Rectal smooth muscle tissue (tissue), 1 donor: ENCODE results near the gene ITGA3.

Source experiments
- H3K27ac ChIP-seq: one replicate; pipeline ENCODE4 v1.7.0; 2013; ENCODE audit warnings: low read depth, low read length, inconsistent platforms
- H3K27me3 ChIP-seq: one replicate; pipeline ENCODE4 v1.7.0; 2013; ENCODE audit warnings: low read length; ENCODE audit not compliant: control insufficient read depth, insufficient read depth
- H3K36me3 ChIP-seq: one replicate; pipeline ENCODE4 v1.7.0; 2013; ENCODE audit warnings: low read length; ENCODE audit not compliant: control insufficient read depth, insufficient read depth
- H3K4me1 ChIP-seq: one replicate; pipeline ENCODE4 v1.7.0; 2013; ENCODE audit warnings: low read length; ENCODE audit not compliant: control insufficient read depth, insufficient read depth
- H3K4me3 ChIP-seq: one replicate; pipeline ENCODE4 v1.7.0; 2013; ENCODE audit warnings: low read length
- H3K9ac ChIP-seq: one replicate; pipeline ENCODE4 v1.7.0; 2013; ENCODE audit warnings: low read length

Gene ITGA3

DNA sequence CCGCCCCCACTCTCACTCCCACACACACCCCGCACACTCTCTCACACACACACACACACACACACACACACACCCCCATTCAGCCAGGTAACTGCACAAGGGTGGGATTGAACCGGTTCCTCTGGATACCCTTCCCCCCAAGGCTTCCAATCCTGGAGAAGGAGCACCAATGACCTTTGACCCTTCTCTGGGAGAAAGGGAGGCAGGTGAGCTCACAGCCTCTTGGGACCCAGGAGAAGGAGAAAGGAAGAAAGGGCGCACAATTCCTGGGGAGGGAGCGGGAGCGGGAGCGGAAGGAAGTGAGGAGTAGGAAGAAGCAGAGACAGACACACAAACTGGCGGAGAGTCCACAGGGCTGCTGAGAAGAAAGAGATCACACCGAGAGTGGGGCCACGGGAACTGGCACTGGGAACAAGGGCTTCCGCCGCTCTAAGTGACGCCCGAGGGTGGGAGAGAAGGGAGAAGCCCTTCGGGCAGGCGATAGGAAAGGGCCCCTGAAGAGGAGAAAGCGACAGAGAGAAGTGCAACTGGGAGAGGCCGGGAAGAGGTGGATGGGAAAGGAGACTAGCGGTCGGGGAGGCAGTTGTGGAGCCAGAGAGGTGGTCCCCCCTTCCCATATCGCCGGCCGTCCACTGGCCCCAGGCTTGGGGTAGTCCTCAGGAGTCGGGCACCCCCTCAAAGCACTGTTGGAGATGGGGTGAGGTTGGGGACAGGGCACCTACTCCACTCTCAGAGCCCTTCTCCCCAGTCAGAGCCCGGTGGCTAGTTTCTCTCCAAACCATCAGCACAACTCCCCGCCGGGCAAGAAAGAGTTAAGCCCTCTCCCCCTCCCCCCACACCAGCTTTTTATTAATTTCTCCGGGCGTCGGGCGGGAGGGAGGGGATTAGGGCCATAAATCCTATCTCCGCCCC lies 72.8 kb downstream of the ITGA3 start:
- Histone ChIP-seq H3K27me3 (peaks cover 3% of the 10 kb centered on the region), H3K9ac (no peak overlapping the region), H3K36me3 (no peaks in the 10 kb centered on the region), H3K4me3 (peak overlapping the region; percentile 43), H3K27ac (no peak overlapping the region), H3K4me1 (peaks cover 10% of the 10 kb centered on the region)

DNA sequence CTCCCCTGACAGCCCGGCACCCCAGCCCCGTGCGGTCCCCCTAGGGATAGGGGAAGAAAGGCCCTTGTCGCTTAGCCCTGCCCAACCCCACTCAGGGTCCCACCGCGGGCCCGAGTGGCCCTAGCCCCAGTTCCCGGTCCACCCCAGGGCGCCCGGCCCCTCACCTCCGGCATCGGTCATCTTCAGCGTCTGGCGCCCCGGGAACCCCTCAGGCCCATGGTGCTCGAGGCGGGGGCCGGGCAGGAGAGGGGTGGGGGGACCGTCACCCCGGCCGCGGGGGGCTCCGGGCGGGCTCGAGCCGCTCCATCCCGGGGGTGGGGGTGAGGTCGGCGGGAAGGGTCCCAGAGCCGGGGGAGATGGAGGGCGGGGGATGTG lies 73.4 kb downstream of the ITGA3 start:
- Histone ChIP-seq H3K4me3 (no peak overlapping the region), H3K36me3 (no peaks in the 10 kb centered on the region), H3K27ac (no peak overlapping the region), H3K4me1 (peaks cover 10% of the 10 kb centered on the region), H3K27me3 (peaks cover 3% of the 10 kb centered on the region), H3K9ac (no peak overlapping the region)

DNA sequence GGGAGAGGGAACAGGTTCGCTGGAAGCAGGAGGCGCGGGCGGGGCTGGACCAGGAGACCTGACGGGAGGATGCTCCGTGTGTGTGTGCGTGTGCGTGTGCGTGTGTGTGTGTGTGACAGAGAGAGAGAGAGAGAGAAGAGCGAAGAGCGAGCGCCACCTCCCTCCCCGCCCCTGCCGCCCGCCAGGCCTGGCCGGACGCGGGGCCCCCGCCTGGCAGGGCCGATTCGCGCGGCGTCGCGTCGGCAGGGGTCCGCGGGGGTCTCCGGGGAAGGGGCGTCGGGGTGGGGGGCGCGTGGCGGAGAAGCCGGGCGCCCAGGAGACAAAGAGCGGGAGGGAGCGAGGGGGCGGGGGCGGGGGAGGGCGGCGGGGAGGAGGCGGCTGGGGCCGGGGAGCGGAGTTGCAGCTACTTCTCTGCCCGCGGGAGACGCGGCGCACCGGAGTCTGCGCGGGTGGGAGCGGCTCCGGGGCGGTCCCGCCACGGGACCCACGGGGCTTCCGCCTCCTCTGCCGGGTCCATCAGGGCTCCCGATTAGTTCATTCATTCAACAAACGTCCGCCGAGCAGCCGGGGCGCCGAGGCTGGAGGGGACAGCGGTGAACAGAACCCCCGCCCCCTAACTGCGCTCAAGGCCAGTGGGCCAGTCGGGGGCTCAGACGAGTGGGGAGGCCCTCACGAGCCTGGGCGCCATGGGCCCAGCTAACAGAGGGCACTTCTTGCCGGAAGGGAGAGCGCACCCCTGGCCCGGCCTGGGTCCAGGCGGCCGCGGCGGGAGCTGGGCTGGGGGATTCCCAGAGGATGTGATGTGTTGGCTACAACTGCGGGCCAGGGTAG lies 74.0 kb downstream of the ITGA3 start, which contains the start of gene SAMD14:
Gene SAMD14, minus strand, starts transcription at position 433 of the 831 bp plus-strand sequence. CDS start 5,201 bp downstream, outside the sequence.
- Histone ChIP-seq H3K9ac (no peak within 1 kb of the TSS), H3K4me3 (peak within 1 kb of the TSS; percentile 52), H3K4me1 (peaks cover 10% of the 10 kb centered on the region), H3K36me3 (no peaks in the 10 kb centered on the region), H3K27me3 (peaks cover 3% of the 10 kb centered on the region), H3K27ac (no peak within 1 kb of the TSS)

- Histone ChIP-seq H3K27me3 (peaks cover 3% of the 10 kb centered on the region), H3K4me1 (peaks cover 10% of the 10 kb centered on the region), H3K9ac (no peak overlapping the region), H3K36me3 (peaks cover 6% of the 10 kb centered on the region), H3K27ac (no peak overlapping the region), H3K4me3 (no peak overlapping the region)
These were observed 74.8 kb downstream of the ITGA3 start for GRCh38 chr17:50130559-50131305.

GRCh38 chr17:50132104-50132794 lies 76.3 kb downstream of the ITGA3 start:
- peaks cover 16% of the 10 kb centered on the region for H3K36me3 ChIP-seq
- H3K4me1 ChIP-seq, result peaks cover 10% of the 10 kb centered on the region
- no peak overlapping the region for H3K27ac ChIP-seq
- no peak overlapping the region for H3K4me3 ChIP-seq
- H3K9ac ChIP-seq, result no peak overlapping the region
- peaks cover 3% of the 10 kb centered on the region for H3K27me3 ChIP-seq

- Histone ChIP-seq H3K36me3 (peaks cover 25% of the 10 kb centered on the region), H3K4me1 (peaks cover 10% of the 10 kb centered on the region), H3K4me3 (no peak overlapping the region), H3K27me3 (no peaks in the 10 kb centered on the region), H3K27ac (peak overlapping the region; percentile 60), H3K9ac (no peak overlapping the region)
These were observed 77.3 kb downstream of the ITGA3 start for GRCh38 chr17:50133028-50133768.

DNA sequence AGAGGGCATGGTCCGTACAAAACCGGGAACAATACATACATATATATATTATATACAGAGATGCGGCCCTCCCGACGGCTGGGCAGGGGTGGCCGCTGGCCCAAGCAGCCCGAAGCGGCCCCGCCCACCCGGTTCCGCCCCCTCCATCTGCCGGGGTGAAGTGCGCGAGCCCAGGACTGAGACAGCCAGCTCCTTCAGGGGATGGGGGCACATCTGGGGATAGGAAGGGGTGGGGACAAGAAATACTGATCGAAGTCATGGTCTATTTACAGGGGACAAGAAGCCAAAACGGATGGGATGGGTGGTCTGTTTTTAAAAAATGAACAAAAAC lies 77.8 kb downstream of the ITGA3 start:
- Histone ChIP-seq H3K4me1 (peaks cover 10% of the 10 kb centered on the region), H3K27ac (no peak overlapping the region), H3K27me3 (no peaks in the 10 kb centered on the region), H3K36me3 (peaks cover 31% of the 10 kb centered on the region), H3K9ac (no peak overlapping the region), H3K4me3 (no peak overlapping the region)

DNA sequence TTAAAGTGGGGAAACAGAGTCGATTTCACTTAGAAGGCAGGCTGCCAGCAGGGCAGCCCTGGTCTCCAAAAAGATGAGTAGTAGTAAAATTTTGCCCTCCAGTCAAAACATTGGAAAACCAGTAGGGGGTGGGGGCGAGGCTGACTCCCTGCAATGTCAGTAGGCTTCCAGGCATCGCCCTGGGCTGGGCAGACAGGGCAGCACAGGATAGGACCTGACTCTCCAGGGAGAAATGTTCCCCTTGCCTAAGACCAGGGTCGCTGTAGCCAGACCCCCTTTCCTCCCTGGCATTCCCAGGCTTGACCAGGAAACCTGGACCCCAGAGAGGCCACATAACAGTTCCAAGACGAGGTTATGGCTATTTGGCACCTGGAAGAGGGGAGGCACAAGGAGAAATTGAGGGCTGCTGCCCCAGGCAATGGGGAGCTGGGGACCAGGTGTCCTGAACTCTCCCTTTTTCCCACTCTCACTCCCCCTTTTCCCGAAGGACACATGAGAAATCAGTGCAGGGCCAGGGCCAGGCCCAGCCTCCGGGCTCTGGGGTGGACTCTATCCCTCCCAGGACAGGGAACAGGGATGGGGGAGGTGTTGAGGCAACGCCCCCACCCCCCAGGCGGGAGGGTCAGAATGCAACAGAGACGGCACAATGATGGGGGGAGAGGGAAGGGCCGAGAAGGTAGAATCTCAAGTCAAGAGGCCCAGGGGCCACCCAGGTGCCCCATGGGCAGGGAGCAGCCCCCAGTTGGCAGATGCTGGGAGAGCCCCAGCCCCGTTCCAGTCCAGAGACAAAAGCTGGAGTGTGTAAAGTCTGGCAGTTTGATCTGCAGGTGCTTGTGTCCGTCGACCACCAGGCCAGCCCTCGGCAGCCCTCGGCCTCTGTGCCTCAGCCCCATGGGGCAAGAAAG lies 78.5 kb downstream of the ITGA3 start:
- peaks cover 10% of the 10 kb centered on the region for H3K4me1 ChIP-seq
- no peak overlapping the region for H3K27ac ChIP-seq
- H3K27me3 ChIP-seq, result no peaks in the 10 kb centered on the region
- no peak overlapping the region for H3K9ac ChIP-seq
- H3K36me3 ChIP-seq, result peaks cover 37% of the 10 kb centered on the region
- no peak overlapping the region for H3K4me3 ChIP-seq

DNA sequence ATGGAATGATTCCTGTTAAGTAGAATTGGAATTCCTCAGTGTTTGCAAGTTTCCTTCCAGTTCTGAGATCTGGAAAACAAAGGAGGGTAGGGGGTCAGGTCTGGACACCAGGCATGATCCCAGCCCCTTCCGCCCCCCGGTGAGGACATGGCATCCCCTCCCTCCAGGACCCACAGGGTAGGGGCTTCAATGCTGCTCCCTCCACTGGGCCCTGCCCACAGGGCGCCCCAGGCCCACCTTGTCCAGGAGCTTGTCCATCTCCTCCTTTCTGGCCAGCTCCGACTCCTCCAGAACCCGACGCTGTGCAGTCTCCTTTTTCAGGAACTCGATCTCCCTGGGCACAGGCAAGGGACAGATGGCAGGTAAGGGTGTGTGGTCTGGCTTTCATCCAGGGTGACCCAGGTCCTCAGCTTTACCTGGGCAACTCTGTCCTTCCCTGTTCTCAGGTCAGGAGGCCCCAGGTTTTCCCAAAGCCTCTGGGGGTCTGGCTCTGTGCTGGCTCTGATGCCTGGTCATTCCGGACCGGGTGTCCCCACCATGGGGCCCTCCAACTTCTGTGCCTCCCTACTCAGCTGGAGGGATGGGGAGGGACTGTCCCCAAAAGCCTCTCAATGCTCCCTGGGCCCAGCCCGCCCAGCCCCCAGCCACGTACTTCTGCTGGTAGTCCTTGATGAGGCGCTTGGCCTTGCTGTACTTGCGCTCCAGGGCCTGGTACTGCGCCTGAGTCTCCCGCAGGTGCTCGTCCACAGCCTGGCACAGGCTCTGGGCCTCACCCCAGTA lies 79.6 kb downstream of the ITGA3 start:
- Histone ChIP-seq H3K9ac (no peak overlapping the region), H3K27me3 (no peaks in the 10 kb centered on the region), H3K4me3 (no peak overlapping the region), H3K36me3 (peaks cover 41% of the 10 kb centered on the region), H3K4me1 (peaks cover 8% of the 10 kb centered on the region), H3K27ac (no peak overlapping the region)

DNA sequence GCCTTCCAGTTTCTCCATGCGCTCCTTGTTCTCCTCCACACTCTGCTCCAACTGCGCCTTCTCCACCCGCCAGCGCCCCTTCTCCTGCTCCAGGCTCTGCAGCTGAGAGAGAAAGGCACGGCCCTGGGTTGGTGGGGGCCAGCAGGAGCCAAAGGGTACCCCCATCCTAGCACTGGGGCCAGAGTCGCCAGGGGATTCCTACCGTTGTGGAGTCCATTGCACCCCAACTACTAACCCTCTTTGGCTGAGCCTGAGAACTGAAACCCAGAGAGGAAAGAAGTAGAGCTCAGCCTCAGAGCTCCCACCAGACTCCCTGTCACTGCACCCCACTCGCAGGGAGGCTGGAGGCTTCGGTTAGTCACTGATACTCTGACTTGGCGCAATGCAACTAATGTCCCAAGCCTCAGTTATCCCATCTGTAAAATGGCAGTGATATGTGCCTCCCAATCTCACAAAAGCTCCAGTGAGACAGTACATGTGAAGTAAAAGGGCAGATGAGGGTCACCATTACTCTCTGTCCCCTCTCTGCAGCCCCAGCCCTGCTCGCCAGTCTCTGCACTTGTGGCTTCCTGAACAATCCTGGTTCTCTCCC lies 80.3 kb downstream of the ITGA3 start:
- peaks cover 8% of the 10 kb centered on the region for H3K4me1 ChIP-seq
- no peaks in the 10 kb centered on the region for H3K27me3 ChIP-seq
- H3K36me3 ChIP-seq, result peaks cover 44% of the 10 kb centered on the region
- no peak overlapping the region for H3K9ac ChIP-seq
- H3K27ac ChIP-seq, result no peak overlapping the region
- H3K4me3 ChIP-seq, result no peak overlapping the region
